GM23338 (cell line): Measurements from ENCODE around the gene CPT1A. TPM values are rescaled to one million over a fixed set of nuclear protein-coding genes. Genes with fewer than 3 reads are reported as not detected.
A peak's percentile ranks its signal among the peaks of the same experiment; 100 is the strongest.

Experiments used
- ATAC-seq: fragments of 200-7000 bp; cut with Tn5 transposase; 3 replicates; pipeline ENCODE4 v1.9.1; 2020
- DNase-seq: peaks from one replicate; pipeline ENCODE4 v3.0.0-alpha.2; 2015; ENCODE audit warnings: low spot score
- H2AFZ ChIP-seq: fragments of 200-600 bp; sonication (generic); 2 replicates; pipeline ENCODE4 v1.8.0; 2016; ENCODE audit warnings: antibody characterized with exemption, mild to moderate bottlenecking, moderate library complexity
- H3F3A ChIP-seq: fragments of 200-600 bp; sonication (generic); replicated peaks from 2 replicates; pipeline ENCODE4 v1.8.0; 2017; ENCODE audit warnings: antibody characterized with exemption, mixed run types, low read depth
- H3K27ac ChIP-seq: fragments of 200-600 bp; sonication (generic); 2 replicates; pipeline ENCODE4 v1.6.1; 2016; ENCODE audit warnings: low read depth
- H3K27me3 ChIP-seq: fragments of 200-600 bp; sonication (generic); 2 replicates; pipeline ENCODE4 v1.8.0; 2016; ENCODE audit warnings: mild to moderate bottlenecking, mixed run types, moderate library complexity; ENCODE audit not compliant: insufficient read depth
- H3K36me3 ChIP-seq: fragments of 200-600 bp; sonication (generic); 2 replicates; pipeline ENCODE4 v1.8.0; 2016; ENCODE audit warnings: mild to moderate bottlenecking; ENCODE audit not compliant: insufficient read depth
- H3K4me1 ChIP-seq: fragments of 200-600 bp; sonication (generic); 2 replicates; pipeline ENCODE4 v1.8.0; 2016; ENCODE audit warnings: mild to moderate bottlenecking, moderate library complexity; ENCODE audit not compliant: insufficient read depth
- H3K4me2 ChIP-seq: fragments of 200-600 bp; sonication (generic); 2 replicates; pipeline ENCODE4 v1.7.1; 2017; ENCODE audit warnings: mixed run types
- H3K4me3 ChIP-seq: fragments of 200-600 bp; sonication (generic); 2 replicates; pipeline ENCODE4 v1.6.1; 2016; ENCODE audit warnings: mixed run types
- H3K79me2 ChIP-seq: fragments of 200-600 bp; sonication (generic); replicated peaks from 2 replicates; pipeline ENCODE4 v1.8.0; 2017; ENCODE audit warnings: mild to moderate bottlenecking; ENCODE audit not compliant: insufficient read depth
- H3K9me2 ChIP-seq: fragments of 200-600 bp; sonication (generic); 2 replicates; pipeline ENCODE4 v1.8.0; 2017; ENCODE audit not compliant: insufficient read depth
- H4K20me1 ChIP-seq: fragments of 200-600 bp; sonication (generic); replicated peaks from 2 replicates; pipeline ENCODE4 v1.8.0; 2017; ENCODE audit warnings: mild to moderate bottlenecking; ENCODE audit not compliant: insufficient read depth
- H3K27ac Mint-ChIP-seq: 2 replicates; pipeline ENCODE4 v1.8.0; 2020; ENCODE audit warnings: inconsistent platforms, mild to moderate bottlenecking, moderate library complexity, mixed read lengths
- H3K27me3 Mint-ChIP-seq: 3 replicates; pipeline ENCODE4 v1.8.0; 2022; ENCODE audit warnings: low read depth, mild to moderate bottlenecking, moderate library complexity, mixed read lengths, inconsistent platforms; ENCODE audit not compliant: insufficient read depth, poor library complexity
- H3K36me3 Mint-ChIP-seq: 3 replicates; pipeline ENCODE4 v1.8.0; 2021; ENCODE audit warnings: low read depth, mild to moderate bottlenecking, inconsistent platforms, moderate library complexity, mixed read lengths
- H3K4me1 Mint-ChIP-seq: 3 replicates; pipeline ENCODE4 v1.8.0; 2020; ENCODE audit warnings: mild to moderate bottlenecking, inconsistent platforms, mixed read lengths
- H3K4me3 Mint-ChIP-seq: 3 replicates; pipeline ENCODE4 v1.8.0; 2021; ENCODE audit warnings: moderate library complexity, mild to moderate bottlenecking, inconsistent platforms, mixed read lengths
- H3K9me3 Mint-ChIP-seq: 3 replicates; pipeline ENCODE4 v1.8.0; 2020; ENCODE audit warnings: moderate library complexity, mild to moderate bottlenecking, inconsistent platforms, mixed read lengths
- JUNB ChIP-seq: IDR thresholded peaks from one replicate; pipeline ENCODE4 v1.6.1; 2016; ENCODE audit warnings: antibody characterized with exemption; ENCODE audit not compliant: unreplicated experiment
- NANOG ChIP-seq: IDR thresholded peaks from 2 replicates; pipeline ENCODE4 v1.6.1; 2016; ENCODE audit warnings: antibody characterized with exemption, borderline replicate concordance
- POLR2AphosphoS5 ChIP-seq: IDR thresholded peaks from 2 replicates; pipeline ENCODE4 v1.6.1; 2016; ENCODE audit warnings: antibody characterized with exemption, low read depth
- STAT1 ChIP-seq: IDR thresholded peaks from one replicate; pipeline ENCODE4 v1.6.1; 2016; ENCODE audit warnings: antibody characterized with exemption; ENCODE audit not compliant: unreplicated experiment
- polyA plus RNA-seq: library from polyadenylated mRNA; unstranded; fragments of >200 nt; fragmentation: Nextera tagmentation; extraction: Ambion mirVana; gene quantifications from 2 replicates; pipeline ENCODE4 v1.2.1, GENCODE V29; 2016
- total RNA-seq: library from RNA; depleted of rRNA; stranded (reverse); fragments of >200 nt; shearing (Covaris generic); gene quantifications from 2 replicates; pipeline ENCODE4 v1.2.3, GENCODE V29; 2014
- TF ChIP-seq, protein P1 (sequence below): fragments of 250-450 bp; sonication (Bioruptor Pico); IDR thresholded peaks from 2 replicates; pipeline ENCODE4 v1.5.0; 2020; ENCODE audit warnings: mild to moderate bottlenecking, moderate library complexity
- TF ChIP-seq, protein P2 (sequence below): IDR thresholded peaks from one replicate; pipeline ENCODE4 v1.6.1; 2018; ENCODE audit warnings: antibody characterized with exemption; ENCODE audit not compliant: unreplicated experiment
- TF ChIP-seq, protein P3 (sequence below), 2 experiments: fragments of 200-600 bp in 1 of 2; sonication (generic) in 1 of 2; conservative IDR thresholded peaks; 2 replicates each; pipeline versions ENCODE4 v1.5.1 to v1.6.1; 2016 to 2017; ENCODE audit warnings: antibody characterized with exemption in 2 of 2, low read depth in 2 of 2, mild to moderate bottlenecking in 2 of 2, moderate library complexity in 1 of 2

Gene CPT1A
- total and polyA plus RNA-seq, 2 experiments from 2014 or later, result 2.6 to 9.5 TPM

DNA sequence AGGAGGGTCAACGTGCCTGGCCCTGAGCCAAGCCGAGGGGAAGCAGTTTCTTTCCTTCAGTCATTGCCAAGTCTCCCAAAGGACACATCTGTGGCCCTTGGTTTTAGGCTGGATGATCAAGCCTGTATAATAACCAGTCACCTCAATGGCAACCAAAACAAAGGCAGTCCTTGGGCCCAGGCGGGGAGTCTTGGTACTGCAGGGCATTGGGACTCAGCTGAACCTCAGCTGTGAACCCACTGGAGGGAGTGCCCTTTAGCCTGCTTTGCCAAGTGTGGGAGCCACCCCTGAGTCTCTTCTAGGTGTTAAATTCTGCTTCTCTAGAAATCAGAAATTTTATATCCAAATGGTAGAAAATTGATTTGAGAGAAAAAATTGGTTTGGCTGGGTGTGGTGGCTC lies 36.9 kb downstream of the CPT1A start:
- DNase-seq (peak; percentile 40), ATAC-seq (peak; percentile 83)
- Histone ChIP-seq H3K4me1 (no peaks in the 10 kb centered on the region), H3F3A (no peaks in the 10 kb centered on the region), H3K4me3 (no peak overlapping the region), H2AFZ (no peak overlapping the region), H3K9me2 (no peaks in the 10 kb centered on the region), H3K79me2 (no peaks in the 10 kb centered on the region), H3K4me2 (no peak overlapping the region), H3K27me3 (no peaks in the 10 kb centered on the region), H3K36me3 (no peaks in the 10 kb centered on the region), H4K20me1 (no peaks in the 10 kb centered on the region), H3K27ac (no peak overlapping the region)
- H3K27me3 Mint-ChIP-seq, result peaks cover 9% of the 10 kb centered on the region
- no peak overlapping the region for H3K27ac Mint-ChIP-seq
- no peaks in the 10 kb centered on the region; the same call in 2 of the 3 replicates for H3K36me3 Mint-ChIP-seq
- TF ChIP-seq NANOG (no peak), JUNB (no peak), STAT1 (no peak), POLR2AphosphoS5 (no peak)
- TF ChIP-seq, protein P1, sequence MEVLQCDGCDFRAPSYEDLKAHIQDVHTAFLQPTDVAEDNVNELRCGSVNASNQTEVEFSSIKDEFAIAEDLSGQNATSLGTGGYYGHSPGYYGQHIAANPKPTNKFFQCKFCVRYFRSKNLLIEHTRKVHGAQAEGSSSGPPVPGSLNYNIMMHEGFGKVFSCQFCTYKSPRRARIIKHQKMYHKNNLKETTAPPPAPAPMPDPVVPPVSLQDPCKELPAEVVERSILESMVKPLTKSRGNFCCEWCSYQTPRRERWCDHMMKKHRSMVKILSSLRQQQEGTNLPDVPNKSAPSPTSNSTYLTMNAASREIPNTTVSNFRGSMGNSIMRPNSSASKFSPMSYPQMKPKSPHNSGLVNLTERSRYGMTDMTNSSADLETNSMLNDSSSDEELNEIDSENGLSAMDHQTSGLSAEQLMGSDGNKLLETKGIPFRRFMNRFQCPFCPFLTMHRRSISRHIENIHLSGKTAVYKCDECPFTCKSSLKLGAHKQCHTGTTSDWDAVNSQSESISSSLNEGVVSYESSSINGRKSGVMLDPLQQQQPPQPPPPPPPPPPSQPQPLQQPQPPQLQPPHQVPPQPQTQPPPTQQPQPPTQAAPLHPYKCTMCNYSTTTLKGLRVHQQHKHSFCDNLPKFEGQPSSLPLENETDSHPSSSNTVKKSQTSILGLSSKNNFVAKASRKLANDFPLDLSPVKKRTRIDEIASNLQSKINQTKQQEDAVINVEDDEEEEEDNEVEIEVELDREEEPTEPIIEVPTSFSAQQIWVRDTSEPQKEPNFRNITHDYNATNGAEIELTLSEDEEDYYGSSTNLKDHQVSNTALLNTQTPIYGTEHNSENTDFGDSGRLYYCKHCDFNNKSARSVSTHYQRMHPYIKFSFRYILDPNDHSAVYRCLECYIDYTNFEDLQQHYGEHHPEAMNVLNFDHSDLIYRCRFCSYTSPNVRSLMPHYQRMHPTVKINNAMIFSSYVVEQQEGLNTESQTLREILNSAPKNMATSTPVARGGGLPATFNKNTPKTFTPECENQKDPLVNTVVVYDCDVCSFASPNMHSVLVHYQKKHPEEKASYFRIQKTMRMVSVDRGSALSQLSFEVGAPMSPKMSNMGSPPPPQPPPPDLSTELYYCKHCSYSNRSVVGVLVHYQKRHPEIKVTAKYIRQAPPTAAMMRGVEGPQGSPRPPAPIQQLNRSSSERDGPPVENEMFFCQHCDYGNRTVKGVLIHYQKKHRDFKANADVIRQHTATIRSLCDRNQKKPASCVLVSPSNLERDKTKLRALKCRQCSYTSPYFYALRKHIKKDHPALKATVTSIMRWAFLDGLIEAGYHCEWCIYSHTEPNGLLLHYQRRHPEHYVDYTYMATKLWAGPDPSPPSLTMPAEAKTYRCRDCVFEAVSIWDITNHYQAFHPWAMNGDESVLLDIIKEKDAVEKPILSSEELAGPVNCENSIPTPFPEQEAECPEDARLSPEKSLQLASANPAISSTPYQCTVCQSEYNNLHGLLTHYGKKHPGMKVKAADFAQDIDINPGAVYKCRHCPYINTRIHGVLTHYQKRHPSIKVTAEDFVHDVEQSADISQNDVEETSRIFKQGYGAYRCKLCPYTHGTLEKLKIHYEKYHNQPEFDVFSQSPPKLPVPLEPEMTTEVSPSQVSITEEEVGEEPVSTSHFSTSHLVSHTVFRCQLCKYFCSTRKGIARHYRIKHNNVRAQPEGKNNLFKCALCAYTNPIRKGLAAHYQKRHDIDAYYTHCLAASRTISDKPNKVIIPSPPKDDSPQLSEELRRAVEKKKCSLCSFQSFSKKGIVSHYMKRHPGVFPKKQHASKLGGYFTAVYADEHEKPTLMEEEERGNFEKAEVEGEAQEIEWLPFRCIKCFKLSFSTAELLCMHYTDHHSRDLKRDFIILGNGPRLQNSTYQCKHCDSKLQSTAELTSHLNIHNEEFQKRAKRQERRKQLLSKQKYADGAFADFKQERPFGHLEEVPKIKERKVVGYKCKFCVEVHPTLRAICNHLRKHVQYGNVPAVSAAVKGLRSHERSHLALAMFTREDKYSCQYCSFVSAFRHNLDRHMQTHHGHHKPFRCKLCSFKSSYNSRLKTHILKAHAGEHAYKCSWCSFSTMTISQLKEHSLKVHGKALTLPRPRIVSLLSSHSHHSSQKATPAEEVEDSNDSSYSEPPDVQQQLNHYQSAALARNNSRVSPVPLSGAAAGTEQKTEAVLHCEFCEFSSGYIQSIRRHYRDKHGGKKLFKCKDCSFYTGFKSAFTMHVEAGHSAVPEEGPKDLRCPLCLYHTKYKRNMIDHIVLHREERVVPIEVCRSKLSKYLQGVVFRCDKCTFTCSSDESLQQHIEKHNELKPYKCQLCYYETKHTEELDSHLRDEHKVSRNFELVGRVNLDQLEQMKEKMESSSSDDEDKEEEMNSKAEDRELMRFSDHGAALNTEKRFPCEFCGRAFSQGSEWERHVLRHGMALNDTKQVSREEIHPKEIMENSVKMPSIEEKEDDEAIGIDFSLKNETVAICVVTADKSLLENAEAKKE (CRISPR knock-in tag), result no peak
- TF ChIP-seq, protein P2, sequence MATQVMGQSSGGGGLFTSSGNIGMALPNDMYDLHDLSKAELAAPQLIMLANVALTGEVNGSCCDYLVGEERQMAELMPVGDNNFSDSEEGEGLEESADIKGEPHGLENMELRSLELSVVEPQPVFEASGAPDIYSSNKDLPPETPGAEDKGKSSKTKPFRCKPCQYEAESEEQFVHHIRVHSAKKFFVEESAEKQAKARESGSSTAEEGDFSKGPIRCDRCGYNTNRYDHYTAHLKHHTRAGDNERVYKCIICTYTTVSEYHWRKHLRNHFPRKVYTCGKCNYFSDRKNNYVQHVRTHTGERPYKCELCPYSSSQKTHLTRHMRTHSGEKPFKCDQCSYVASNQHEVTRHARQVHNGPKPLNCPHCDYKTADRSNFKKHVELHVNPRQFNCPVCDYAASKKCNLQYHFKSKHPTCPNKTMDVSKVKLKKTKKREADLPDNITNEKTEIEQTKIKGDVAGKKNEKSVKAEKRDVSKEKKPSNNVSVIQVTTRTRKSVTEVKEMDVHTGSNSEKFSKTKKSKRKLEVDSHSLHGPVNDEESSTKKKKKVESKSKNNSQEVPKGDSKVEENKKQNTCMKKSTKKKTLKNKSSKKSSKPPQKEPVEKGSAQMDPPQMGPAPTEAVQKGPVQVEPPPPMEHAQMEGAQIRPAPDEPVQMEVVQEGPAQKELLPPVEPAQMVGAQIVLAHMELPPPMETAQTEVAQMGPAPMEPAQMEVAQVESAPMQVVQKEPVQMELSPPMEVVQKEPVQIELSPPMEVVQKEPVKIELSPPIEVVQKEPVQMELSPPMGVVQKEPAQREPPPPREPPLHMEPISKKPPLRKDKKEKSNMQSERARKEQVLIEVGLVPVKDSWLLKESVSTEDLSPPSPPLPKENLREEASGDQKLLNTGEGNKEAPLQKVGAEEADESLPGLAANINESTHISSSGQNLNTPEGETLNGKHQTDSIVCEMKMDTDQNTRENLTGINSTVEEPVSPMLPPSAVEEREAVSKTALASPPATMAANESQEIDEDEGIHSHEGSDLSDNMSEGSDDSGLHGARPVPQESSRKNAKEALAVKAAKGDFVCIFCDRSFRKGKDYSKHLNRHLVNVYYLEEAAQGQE, result no peak
- TF ChIP-seq, protein P3, sequence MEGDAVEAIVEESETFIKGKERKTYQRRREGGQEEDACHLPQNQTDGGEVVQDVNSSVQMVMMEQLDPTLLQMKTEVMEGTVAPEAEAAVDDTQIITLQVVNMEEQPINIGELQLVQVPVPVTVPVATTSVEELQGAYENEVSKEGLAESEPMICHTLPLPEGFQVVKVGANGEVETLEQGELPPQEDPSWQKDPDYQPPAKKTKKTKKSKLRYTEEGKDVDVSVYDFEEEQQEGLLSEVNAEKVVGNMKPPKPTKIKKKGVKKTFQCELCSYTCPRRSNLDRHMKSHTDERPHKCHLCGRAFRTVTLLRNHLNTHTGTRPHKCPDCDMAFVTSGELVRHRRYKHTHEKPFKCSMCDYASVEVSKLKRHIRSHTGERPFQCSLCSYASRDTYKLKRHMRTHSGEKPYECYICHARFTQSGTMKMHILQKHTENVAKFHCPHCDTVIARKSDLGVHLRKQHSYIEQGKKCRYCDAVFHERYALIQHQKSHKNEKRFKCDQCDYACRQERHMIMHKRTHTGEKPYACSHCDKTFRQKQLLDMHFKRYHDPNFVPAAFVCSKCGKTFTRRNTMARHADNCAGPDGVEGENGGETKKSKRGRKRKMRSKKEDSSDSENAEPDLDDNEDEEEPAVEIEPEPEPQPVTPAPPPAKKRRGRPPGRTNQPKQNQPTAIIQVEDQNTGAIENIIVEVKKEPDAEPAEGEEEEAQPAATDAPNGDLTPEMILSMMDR (conservative IDR thresholded peaks at IDR 0.05; ENCODE audit: low read depth in 2 of 2), result peak in 1 of 2 experiments; percentile 15; a peak in 1 of 4 replicates
- no peak overlapping the region for H3K4me3 Mint-ChIP-seq
- no peaks in the 10 kb centered on the region for H3K4me1 Mint-ChIP-seq
- peaks cover 2% of the 10 kb centered on the region; the same call in 1 of the 3 replicates for H3K9me3 Mint-ChIP-seq
